IPS DF 6.9 (cell line): Measurements from ENCODE around the gene NUAK1.

Source experiments
- DNase-seq: peaks from one replicate; pipeline ENCODE4 v3.0.0-alpha.2; 2013; ENCODE audit warnings: low read depth, low spot score
- H3K27ac ChIP-seq: one replicate; pipeline ENCODE4 v1.5.1; 2013; ENCODE audit warnings: low read length, control low read depth
- H3K27me3 ChIP-seq: 2 replicates; pipeline ENCODE4 v1.6.1; 2013; ENCODE audit warnings: mild to moderate bottlenecking, low read length; ENCODE audit not compliant: control insufficient read depth, insufficient read depth
- H3K36me3 ChIP-seq: 2 replicates; pipeline ENCODE4 v1.6.1; 2013; ENCODE audit warnings: low read length; ENCODE audit not compliant: control insufficient read depth, insufficient read depth
- H3K4me1 ChIP-seq: 2 replicates; pipeline ENCODE4 v1.6.1; 2013; ENCODE audit warnings: low read length; ENCODE audit not compliant: control insufficient read depth, insufficient read depth
- H3K4me3 ChIP-seq: 2 replicates; pipeline ENCODE4 v1.5.1; 2013; ENCODE audit warnings: mild to moderate bottlenecking, low read length
- H3K9me3 ChIP-seq: 2 replicates; pipeline ENCODE4 v1.6.1; 2013; ENCODE audit warnings: low read length, inconsistent platforms; ENCODE audit not compliant: control insufficient read depth, insufficient read depth
- WGBS: extraction: QIAGEN DNeasy Blood & Tissue Kit; methylation state at CpG from one replicate; pipeline ENCODE4 v1.1.7; 2013; ENCODE audit warnings: mixed read lengths, missing lambda C conversion rate; ENCODE audit not compliant: insufficient read length, insufficient coverage; 5-methylcytosine and 5-hydroxymethylcytosine counted together

NUAK1 gene

GRCh38 chr12:106084759-106085158 is 54.0 kb downstream of the NUAK1 start:
- 0 out of 2 replicates have a peak, but pooled peaks cover 2% of the 10 kb centered on the region for H3K36me3 ChIP-seq
- DNase-seq, result no peak
- no peaks in the 10 kb centered on the region for H3K27me3 ChIP-seq
- no peak overlapping the region for H3K4me3 ChIP-seq
- no CpG with 5 or more reads among the region's 3 CpGs for WGBS
- no peaks in the 10 kb centered on the region for H3K9me3 ChIP-seq
- H3K27ac ChIP-seq, result no peak overlapping the region
- H3K4me1 ChIP-seq, result peaks cover 3% of the 10 kb centered on the region; the same call in 1 of the 2 replicates

GRCh38 chr12:106084014-106084671 is 54.6 kb downstream of the NUAK1 start:
- no peaks in the 10 kb centered on the region for H3K9me3 ChIP-seq
- 0 out of 2 replicates have a peak, but pooled peaks cover 2% of the 10 kb centered on the region for H3K36me3 ChIP-seq
- H3K27me3 ChIP-seq, result no peaks in the 10 kb centered on the region
- peak; percentile 45 for DNase-seq
- H3K27ac ChIP-seq, result no peak overlapping the region
- no peak overlapping the region for H3K4me3 ChIP-seq
- no CpG with 5 or more reads among the region's 10 CpGs for WGBS
- peaks cover 3% of the 10 kb centered on the region; the same call in 1 of the 2 replicates for H3K4me1 ChIP-seq

- WGBS, result no CpG with 5 or more reads among the region's 15 CpGs
- H3K27ac ChIP-seq, result no peak overlapping the region
- H3K36me3 ChIP-seq, result 0 out of 2 replicates have a peak, but pooled peaks cover 5% of the 10 kb centered on the region
- no peaks in the 10 kb centered on the region for H3K27me3 ChIP-seq
- H3K9me3 ChIP-seq, result no peaks in the 10 kb centered on the region
- DNase-seq, result no peak
- peaks cover 3% of the 10 kb centered on the region; the same call in 1 of the 2 replicates for H3K4me1 ChIP-seq
- no peak overlapping the region for H3K4me3 ChIP-seq
Observed at GRCh38 chr12:106082216-106083175, 56.3 kb downstream of the NUAK1 start.

- Histone ChIP-seq H3K9me3 (no peaks in the 10 kb centered on the region), H3K27me3 (no peaks in the 10 kb centered on the region), H3K4me3 (no peak overlapping the region), H3K4me1 (peaks cover 3% of the 10 kb centered on the region; the same call in 1 of the 2 replicates), H3K36me3 (0 out of 2 replicates have a peak, but pooled peaks cover 5% of the 10 kb centered on the region), H3K27ac (no peak overlapping the region)
- no peak for DNase-seq
Observed at GRCh38 chr12:106081606-106082005, 57.1 kb downstream of the NUAK1 start.

DNA sequence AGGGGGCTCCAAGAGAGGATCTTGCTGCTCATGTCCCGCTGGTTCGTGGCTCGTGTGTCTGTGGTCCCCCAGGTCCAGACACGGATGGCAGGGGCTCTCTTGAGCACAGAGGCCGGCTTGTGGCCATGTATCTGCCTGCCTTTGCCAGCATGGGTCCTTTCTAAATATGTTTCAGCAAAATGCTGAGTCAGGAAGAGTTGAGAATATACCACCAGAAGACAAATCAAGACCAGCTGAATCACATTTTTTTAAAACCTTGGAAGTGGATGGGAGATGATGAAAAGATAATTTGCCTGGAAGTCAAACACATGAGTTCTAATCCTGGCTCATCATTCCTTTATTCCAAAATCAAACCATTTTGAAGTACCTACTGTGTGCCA is 58.0 kb downstream of the NUAK1 start:
- Histone ChIP-seq H3K36me3 (0 out of 2 replicates have a peak, but pooled peaks cover 5% of the 10 kb centered on the region), H3K27ac (no peak overlapping the region)
- no CpG with 5 or more reads among the region's 5 CpGs for WGBS

GRCh38 chr12:106080041-106080790 is 58.5 kb downstream of the NUAK1 start:
- no CpG with 5 or more reads among the region's 9 CpGs for WGBS
- DNase-seq, result no peak

More for the DNA sequence above, 58.0 kb downstream of the NUAK1 start:
- Histone ChIP-seq H3K4me3 (no peak overlapping the region), H3K4me1 (peaks cover 3% of the 10 kb centered on the region; the same call in 1 of the 2 replicates), H3K9me3 (no peaks in the 10 kb centered on the region), H3K27me3 (no peaks in the 10 kb centered on the region)
- DNase-seq, result no peak

GRCh38 chr12:106079148-106079738 is 59.5 kb downstream of the NUAK1 start:
- Histone ChIP-seq H3K4me1 (peaks cover under 1% of the 10 kb centered on the region; the same call in 1 of the 2 replicates), H3K9me3 (no peaks in the 10 kb centered on the region), H3K27me3 (no peaks in the 10 kb centered on the region), H3K4me3 (no peak overlapping the region), H3K36me3 (0 out of 2 replicates have a peak, but pooled peaks cover 5% of the 10 kb centered on the region), H3K27ac (no peak overlapping the region)
- no peak for DNase-seq
- WGBS, result no CpG with 5 or more reads among the region's 1 CpG

More at GRCh38 chr12:106080041-106080790, 58.5 kb downstream of the NUAK1 start:
- Histone ChIP-seq H3K9me3 (no peaks in the 10 kb centered on the region), H3K36me3 (0 out of 2 replicates have a peak, but pooled peaks cover 5% of the 10 kb centered on the region), H3K27me3 (no peaks in the 10 kb centered on the region), H3K27ac (no peak overlapping the region), H3K4me1 (peaks cover 3% of the 10 kb centered on the region; the same call in 1 of the 2 replicates), H3K4me3 (no peak overlapping the region)

DNA sequence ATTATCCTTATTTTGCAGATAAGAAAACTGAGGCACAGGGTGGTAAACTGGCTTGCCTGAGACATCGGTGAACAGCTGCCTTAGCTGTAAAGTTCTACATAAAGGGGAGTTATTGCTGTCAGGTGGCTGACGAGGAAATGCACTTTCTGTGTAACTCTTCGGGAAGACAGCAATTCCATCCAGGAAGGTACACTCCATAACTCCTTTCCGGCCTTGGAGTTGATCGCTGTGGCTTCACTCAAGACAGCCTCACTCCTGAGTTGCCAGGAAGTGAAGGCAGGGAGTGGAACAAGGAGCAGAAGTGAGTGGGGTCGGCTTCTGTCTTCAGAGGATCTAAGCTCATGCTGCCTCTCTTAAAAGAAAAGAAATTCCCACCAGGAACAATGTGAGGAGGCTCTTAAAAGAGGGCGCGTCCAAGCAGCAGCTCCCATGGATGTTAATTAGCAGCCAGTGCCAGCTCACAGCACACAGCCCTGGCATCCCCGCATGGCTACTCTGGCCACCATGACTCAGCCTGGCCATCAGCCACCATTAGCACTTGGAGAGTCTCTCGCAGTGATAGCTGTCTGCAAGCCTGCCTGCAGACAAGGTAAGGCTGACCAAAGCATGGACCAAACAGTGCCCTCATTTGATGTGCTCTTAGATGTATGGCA is 60.3 kb downstream of the NUAK1 start:
- H3K27ac ChIP-seq, result no peak overlapping the region
- WGBS, result no CpG with 5 or more reads among the region's 10 CpGs
- H3K4me3 ChIP-seq, result no peak overlapping the region
- H3K4me1 ChIP-seq, result no peaks in the 10 kb centered on the region; the same call in 1 of the 2 replicates
- no peaks in the 10 kb centered on the region for H3K9me3 ChIP-seq
- no peak for DNase-seq
- H3K36me3 ChIP-seq, result 0 out of 2 replicates have a peak, but pooled peaks cover 5% of the 10 kb centered on the region
- no peaks in the 10 kb centered on the region for H3K27me3 ChIP-seq

DNA sequence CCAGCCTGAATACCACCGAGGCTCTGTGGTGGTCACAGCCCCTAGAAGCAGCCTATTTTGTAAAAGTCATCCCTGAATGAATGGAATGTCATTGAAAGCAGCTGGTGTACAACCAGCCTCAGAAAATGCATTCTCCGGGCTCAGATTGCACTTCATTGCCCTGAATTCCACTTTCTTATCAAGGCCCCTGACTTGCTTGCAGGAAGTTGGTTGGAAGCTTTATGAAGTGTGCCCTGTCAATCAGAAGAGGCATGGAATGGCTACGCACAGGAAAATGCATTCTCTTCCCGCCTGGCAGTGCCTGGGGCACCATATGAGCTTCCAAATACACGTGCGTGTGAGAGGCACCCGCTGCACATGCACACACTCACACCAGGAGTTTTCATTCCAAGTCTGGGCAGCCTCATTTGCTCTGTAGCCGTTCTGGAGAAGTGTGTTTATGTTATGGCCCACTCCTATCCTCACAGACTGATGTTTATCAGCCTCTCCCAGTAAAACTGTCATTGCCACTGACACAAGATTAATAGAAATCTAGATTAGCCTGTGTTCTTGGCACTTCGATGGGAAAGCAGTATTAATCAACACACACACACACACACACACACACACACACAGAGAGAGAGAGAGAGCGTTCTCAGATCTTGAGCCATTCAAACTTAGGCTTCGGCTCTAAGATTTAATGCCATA is 63.9 kb downstream of the NUAK1 start:
- DNase-seq, result no peak
- Histone ChIP-seq H3K9me3 (no peaks in the 10 kb centered on the region), H3K4me1 (no peaks in the 10 kb centered on the region; the same call in 1 of the 2 replicates), H3K27ac (no peak overlapping the region), H3K36me3 (0 out of 2 replicates have a peak, but pooled peaks cover 3% of the 10 kb centered on the region), H3K27me3 (no peaks in the 10 kb centered on the region), H3K4me3 (no peak overlapping the region)
- no CpG with 5 or more reads among the region's 11 CpGs for WGBS
